Endometrial microvascular endothelial cells (primary cell): Measurements from ENCODE around the gene TCAP. TPM values are rescaled to one million over a fixed set of nuclear protein-coding genes. Genes with fewer than 3 reads are reported as not detected.

ENCODE experiments used
- in situ Hi-C: cut with HindIII; loops from 2 replicates; pipeline ENCODE4 v1.10.0; 2017; ENCODE audit warnings: low sequenced_read_pairs, low pct_unique_long_range_greater_than_20kb; ENCODE audit errors: inconsistent ontology term
- total RNA-seq: library from RNA; depleted of rRNA; stranded (reverse); fragments of >200 nt; gene quantifications from one replicate; pipeline ENCODE4 v1.2.3, GENCODE V29; 2015; ENCODE audit errors: inconsistent ontology term

Gene TCAP
- 0.93 TPM for total RNA-seq

GRCh38 chr17:39664581-39665561, at the start of gene TCAP:
Gene TCAP (plus strand): TSS chr17:39665349. CDS start chr17:39665360, 11 bp downstream.
- in situ Hi-C loops: no loop called here

- in situ Hi-C loops: no loop called here
These were observed 49.7 kb upstream of the TCAP start for GRCh38 chr17:39615434-39615833.

GRCh38 chr17:39617100-39617445, 48.1 kb upstream of the TCAP start:
- in situ Hi-C loops: no loop called here

GRCh38 chr17:39617446-39618245, 47.5 kb upstream of the TCAP start:
- in situ Hi-C loops: no loop called here

- in situ Hi-C loops: no loop called here
These were observed 46.8 kb upstream of the TCAP start for GRCh38 chr17:39618246-39618913.

GRCh38 chr17:39618956-39619785, 46.0 kb upstream of the TCAP start:
- in situ Hi-C loops: no loop called here

- in situ Hi-C loops: no loop called here
These were observed 45.4 kb upstream of the TCAP start for GRCh38 chr17:39619786-39620101.

- in situ Hi-C loops: no loop called here
These were observed 43.4 kb upstream of the TCAP start for GRCh38 chr17:39621523-39622379.

- in situ Hi-C loops: no loop called here
These were observed 42.7 kb upstream of the TCAP start for GRCh38 chr17:39622380-39623006.

- in situ Hi-C loops: no loop called here
These were observed 41.7 kb upstream of the TCAP start for GRCh38 chr17:39623356-39623950.

GRCh38 chr17:39624313-39624712, 40.8 kb upstream of the TCAP start:
- in situ Hi-C loops: no loop called here

GRCh38 chr17:39625198-39625785, 39.9 kb upstream of the TCAP start:
- in situ Hi-C loops: no loop called here

GRCh38 chr17:39626171-39627046, 38.7 kb upstream of the TCAP start, which contains the start of gene PPP1R1B:
Gene PPP1R1B (plus strand): TSS chr17:39626952. CDS start chr17:39627393, 441 bp downstream.
- in situ Hi-C loops: no loop called here

- in situ Hi-C loops: no loop called here
These were observed 38.0 kb upstream of the TCAP start for GRCh38 chr17:39627047-39627711.
